HFFc6 (cell line): ENCODE measurements around the gene ZNF804A. TPM values are rescaled to one million over a fixed set of nuclear protein-coding genes. Genes with fewer than 3 reads are reported as not detected.

Experiments
- DNase-seq: peaks from one replicate; pipeline ENCODE4 v3.0.0-alpha.2; 2018
- H3K27ac Mint-ChIP-seq: 2 replicates; pipeline ENCODE4 v1.8.0; 2020; ENCODE audit warnings: mild to moderate bottlenecking, mixed read lengths
- H3K27me3 Mint-ChIP-seq: 2 replicates; pipeline ENCODE4 v1.8.0; 2021; ENCODE audit warnings: mild to moderate bottlenecking, moderate library complexity, mixed read lengths; ENCODE audit not compliant: insufficient read depth
- H3K36me3 Mint-ChIP-seq: 2 replicates; pipeline ENCODE4 v1.8.0; 2021; ENCODE audit warnings: low read depth, mixed read lengths
- H3K4me1 Mint-ChIP-seq: 2 replicates; pipeline ENCODE4 v1.8.0; 2020; ENCODE audit warnings: low read depth, mixed read lengths
- H3K4me3 Mint-ChIP-seq: 2 replicates; pipeline ENCODE4 v1.8.0; 2020; ENCODE audit warnings: mild to moderate bottlenecking, moderate library complexity, mixed read lengths
- H3K9me3 Mint-ChIP-seq: 2 replicates; pipeline ENCODE4 v1.8.0; 2020; ENCODE audit warnings: mild to moderate bottlenecking, mixed read lengths
- CTCF ChIP-seq: fragments of 200-600 bp; sonication (generic); IDR thresholded peaks from 2 replicates; pipeline ENCODE4 v1.5.0; 2021; ENCODE audit warnings: antibody characterized with exemption, mild to moderate bottlenecking
- total RNA-seq, 6 experiments: library from RNA; stranded (reverse); fragmentation: NEBNext Ultra II Directional; extraction: Animal tissue kit (Norgen Biotek cat#: 25700); gene quantifications; 2 replicates in 1 of 6; 3 replicates in 5 of 6; pipeline ENCODE4 v1.2.3, GENCODE V29; 2021

The ZNF804A gene
- total RNA-seq, 6 experiments from 2014 or later: 0.03 to 0.13 (median 0.05) TPM; not detected in 1

DNA sequence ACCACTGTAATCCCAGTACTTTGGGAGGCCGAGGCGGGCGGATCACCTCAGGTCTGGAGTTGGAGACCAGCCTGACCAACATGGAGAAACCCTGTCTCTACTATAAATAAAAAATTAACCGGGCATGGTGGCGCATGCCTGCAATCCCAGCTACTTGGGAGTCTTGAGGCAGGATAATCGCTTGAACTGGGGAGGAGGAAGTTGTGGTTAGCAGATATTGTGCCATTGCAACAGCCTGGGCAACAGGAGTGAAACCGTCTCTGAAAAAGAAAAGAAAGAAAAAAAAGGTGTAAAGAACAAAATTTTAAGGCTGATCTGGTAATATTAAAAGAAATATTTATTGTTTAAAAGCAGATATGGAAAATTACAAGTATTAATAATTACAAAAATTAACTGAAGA, 29.7 kb downstream of the ZNF804A start:
- no peak for DNase-seq
- no peak overlapping the region for H3K4me3 Mint-ChIP-seq
- H3K27ac Mint-ChIP-seq: no peak overlapping the region
- no peaks in the 10 kb centered on the region; the same call in 1 of the 2 replicates for H3K36me3 Mint-ChIP-seq
- no peak for TF ChIP-seq CTCF
- no peaks in the 10 kb centered on the region for H3K4me1 Mint-ChIP-seq
- peaks cover 17% of the 10 kb centered on the region for H3K9me3 Mint-ChIP-seq
- no peaks in the 10 kb centered on the region for H3K27me3 Mint-ChIP-seq

GRCh38 chr2:184633726-184634125, 35.4 kb downstream of the ZNF804A start:
- no peaks in the 10 kb centered on the region for H3K27me3 Mint-ChIP-seq
- no peaks in the 10 kb centered on the region for H3K36me3 Mint-ChIP-seq
- no peaks in the 10 kb centered on the region for H3K4me1 Mint-ChIP-seq
- H3K27ac Mint-ChIP-seq: no peak overlapping the region
- H3K4me3 Mint-ChIP-seq: no peak overlapping the region
- TF ChIP-seq CTCF: no peak
- peaks cover 14% of the 10 kb centered on the region for H3K9me3 Mint-ChIP-seq
- DNase-seq: no peak

DNA sequence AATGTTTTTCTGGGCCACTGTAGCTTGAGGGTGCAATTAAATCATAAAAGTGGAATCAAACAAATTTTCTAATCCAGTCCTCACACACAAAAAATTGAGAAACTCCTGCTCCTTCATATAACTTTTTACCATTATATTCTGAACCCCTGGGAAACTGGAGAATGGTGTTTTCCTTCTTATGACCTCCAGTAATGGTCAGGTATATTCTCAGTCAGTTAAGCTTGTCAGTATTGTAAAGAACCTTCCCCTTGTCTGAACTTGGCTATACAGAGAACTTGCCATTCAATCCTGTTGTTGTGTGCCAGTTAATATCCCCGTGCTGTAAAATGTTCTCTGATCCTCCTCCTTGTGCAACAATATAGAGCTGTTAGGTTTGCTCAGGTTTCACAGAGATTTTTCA, 39.5 kb downstream of the ZNF804A start:
- Mint-ChIP-seq H3K9me3 (peaks cover 21% of the 10 kb centered on the region), H3K4me3 (no peak overlapping the region), H3K36me3 (no peaks in the 10 kb centered on the region), H3K4me1 (no peaks in the 10 kb centered on the region), H3K27ac (no peak overlapping the region), H3K27me3 (no peaks in the 10 kb centered on the region; the same call in 1 of the 2 replicates)
- no peak for DNase-seq
- TF ChIP-seq CTCF: no peak

GRCh38 chr2:184644685-184645084, 46.4 kb downstream of the ZNF804A start:
- Mint-ChIP-seq H3K4me1 (no peaks in the 10 kb centered on the region), H3K36me3 (no peaks in the 10 kb centered on the region), H3K9me3 (peaks cover 36% of the 10 kb centered on the region), H3K27ac (no peak overlapping the region), H3K4me3 (no peak overlapping the region), H3K27me3 (no peaks in the 10 kb centered on the region; the same call in 1 of the 2 replicates)
- DNase-seq: no peak
- no peak for TF ChIP-seq CTCF

GRCh38 chr2:184646177-184646576, 47.8 kb downstream of the ZNF804A start:
- Mint-ChIP-seq H3K4me1 (no peaks in the 10 kb centered on the region), H3K9me3 (peaks cover 37% of the 10 kb centered on the region), H3K4me3 (no peak overlapping the region), H3K27me3 (no peaks in the 10 kb centered on the region; the same call in 1 of the 2 replicates), H3K36me3 (no peaks in the 10 kb centered on the region), H3K27ac (no peak overlapping the region)
- TF ChIP-seq CTCF: no peak
- no peak for DNase-seq

DNA sequence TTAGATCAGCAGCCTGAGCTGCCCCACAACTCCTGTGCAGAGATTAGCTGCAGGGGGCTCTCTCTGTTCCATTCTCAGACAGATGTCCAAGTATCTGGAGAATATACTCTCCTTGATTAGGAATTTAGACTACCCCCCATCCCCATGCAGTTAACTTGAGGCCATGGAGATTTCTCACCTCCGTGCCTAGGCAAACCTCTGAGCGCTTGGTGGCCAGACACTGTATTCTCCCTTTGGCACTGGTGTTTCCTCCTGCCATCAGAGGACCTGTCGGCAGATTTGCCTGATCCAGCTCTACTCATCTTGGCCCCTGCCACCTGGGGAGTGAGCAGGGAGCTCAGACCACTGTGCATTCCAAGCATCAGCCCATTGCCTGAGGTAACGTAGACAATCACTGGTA, 48.3 kb downstream of the ZNF804A start:
- H3K4me3 Mint-ChIP-seq: no peak overlapping the region
- no peaks in the 10 kb centered on the region for H3K4me1 Mint-ChIP-seq
- no peaks in the 10 kb centered on the region for H3K36me3 Mint-ChIP-seq
- TF ChIP-seq CTCF: no peak
- no peak for DNase-seq
- H3K27ac Mint-ChIP-seq: no peak overlapping the region
- no peaks in the 10 kb centered on the region for H3K27me3 Mint-ChIP-seq
- H3K9me3 Mint-ChIP-seq: peaks cover 36% of the 10 kb centered on the region
